GM19452 (cell line): ENCODE data around the gene AQP2.

Source experiments
- ATAC-seq: cut with Tn5 transposase; IDR thresholded peaks from one replicate; pipeline ENCODE4 v1.9.1; 2021; ENCODE audit not compliant: unreplicated experiment

The AQP2 gene

DNA sequence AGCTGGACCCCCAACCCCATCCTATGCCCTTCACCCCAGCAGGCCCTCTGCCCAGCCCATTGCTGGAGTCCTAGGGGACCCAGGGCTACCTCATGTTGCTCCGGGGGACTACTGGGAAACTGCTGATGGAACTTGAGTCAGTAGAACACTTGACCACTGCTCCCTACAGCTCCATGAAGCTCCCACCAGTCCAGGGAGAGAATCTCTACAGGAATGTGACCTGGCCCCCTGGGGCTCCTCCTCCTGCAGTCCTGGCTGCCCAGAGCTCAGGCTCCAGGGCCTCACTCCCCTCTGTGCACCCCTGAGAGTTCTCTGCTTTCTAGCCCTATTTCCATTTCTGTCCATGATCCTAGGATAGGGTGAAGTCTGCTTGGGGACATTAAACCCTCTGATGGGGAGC is 10.8 kb upstream of the AQP2 start:
- ATAC-seq, result no peak

DNA sequence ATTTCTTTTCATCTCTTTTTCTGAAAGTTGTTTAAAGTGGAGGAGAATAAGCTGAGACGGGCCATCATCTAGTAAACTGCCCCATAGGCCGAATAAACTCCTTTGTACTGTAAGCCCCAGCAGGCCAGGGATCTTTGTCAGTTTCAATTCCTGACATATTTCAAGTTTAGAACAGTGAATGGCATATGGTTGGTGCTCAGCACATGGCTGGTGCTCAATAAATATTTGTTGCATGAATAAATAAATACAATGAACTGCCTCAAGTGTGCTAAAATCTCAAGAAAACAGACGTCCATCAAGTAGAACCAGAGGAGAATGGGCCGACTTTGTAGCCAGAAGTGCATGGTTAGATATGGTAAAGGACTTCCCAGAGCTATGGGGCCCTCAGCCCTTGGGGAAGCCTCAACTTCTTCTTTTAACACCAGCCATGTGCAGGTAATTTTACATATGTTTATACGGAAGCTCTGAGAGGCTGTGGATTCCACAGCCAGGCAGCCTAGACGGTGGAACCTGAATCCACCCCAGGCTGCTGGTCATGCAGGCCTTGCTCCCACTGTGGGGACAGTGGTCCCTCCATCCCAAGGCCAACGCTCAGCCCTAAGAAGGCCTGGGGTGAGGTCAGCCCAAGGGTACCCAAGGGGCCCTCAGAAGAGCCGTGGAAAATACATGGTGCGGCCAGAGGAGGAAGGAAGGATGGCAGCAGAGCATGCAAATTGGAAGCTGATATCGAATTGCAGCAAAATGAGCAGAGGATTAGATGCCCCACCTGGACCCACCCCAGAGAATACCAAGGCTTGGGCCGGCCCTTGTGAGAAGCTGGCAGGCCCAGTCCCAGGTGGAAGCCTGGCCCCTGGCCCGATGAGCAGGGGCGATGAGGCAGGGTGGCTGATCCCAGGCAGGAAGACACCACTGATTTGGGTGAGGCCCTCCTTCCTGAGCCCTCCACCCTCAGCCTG is 8.7 kb upstream of the AQP2 start:
- no peak for ATAC-seq

DNA sequence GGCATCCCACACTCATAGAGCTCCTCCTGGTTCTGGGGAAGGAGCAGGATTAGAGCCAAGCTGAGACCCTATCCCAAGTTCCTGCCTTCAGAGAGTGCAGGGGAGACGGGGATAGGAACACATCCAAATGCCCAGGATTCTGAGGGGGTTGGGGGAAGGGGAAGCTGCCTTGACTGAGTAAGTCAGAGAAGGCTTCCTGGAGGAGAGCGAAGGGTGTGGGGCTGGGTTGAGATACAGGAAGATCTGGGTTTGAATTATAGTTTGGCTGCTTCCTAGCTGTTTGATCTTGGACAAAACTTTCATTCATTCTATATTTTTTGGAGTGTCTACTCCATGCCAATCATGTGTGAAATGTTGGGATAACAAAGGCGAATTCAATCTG is 8.0 kb upstream of the AQP2 start:
- ATAC-seq, result no peak

DNA sequence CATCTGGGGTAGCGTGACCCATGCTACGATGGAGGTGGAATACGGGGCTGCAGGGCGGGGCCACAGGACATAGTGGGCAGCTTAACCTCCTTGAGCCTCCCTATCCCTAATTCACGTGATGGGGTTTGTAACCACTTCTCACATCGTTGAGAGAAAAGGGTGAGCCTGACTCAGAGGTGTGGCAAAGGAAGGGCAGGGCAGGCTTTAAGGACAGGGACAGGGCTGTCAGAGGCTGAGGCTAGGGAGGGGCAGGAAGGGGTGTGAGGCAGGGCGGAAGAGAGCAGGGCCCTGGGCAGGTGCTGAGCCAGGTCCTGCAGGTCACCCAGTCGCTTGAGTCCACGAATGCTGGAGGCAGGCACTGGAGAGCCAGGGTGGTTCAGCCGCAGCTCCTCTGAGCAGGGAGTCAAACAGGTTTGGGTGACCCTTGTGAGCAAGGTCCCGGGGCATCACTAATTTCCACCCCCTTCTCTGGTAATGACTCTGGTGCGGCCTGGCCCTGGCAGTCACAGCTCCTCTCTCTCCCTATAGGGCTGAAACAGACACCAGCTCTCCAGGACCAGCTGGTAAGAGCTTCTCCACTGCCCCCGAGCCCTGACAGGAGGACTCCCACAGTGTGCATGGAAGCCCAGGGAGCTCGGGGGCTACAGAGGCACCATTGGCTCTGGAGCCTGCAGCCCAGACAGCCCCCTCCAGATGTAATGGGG is 7.5 kb upstream of the AQP2 start:
- no peak for ATAC-seq

DNA sequence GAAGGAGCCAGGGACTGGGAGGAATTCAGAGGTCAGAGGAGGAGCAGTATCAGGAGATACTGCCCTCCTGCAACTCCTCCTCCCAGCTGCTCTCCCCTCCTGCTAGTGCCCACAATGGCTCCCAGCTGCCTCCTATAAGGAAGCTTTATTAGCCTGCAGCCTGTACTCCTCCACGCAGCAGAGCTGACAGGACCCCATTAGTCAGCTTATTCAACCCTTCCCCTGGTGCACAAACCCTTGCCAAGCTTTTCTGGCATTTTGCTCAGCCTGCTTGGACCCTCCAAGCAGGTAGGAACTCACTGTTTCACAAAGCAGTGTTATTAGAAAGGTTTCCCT is 6.9 kb upstream of the AQP2 start:
- ATAC-seq, result no peak

DNA sequence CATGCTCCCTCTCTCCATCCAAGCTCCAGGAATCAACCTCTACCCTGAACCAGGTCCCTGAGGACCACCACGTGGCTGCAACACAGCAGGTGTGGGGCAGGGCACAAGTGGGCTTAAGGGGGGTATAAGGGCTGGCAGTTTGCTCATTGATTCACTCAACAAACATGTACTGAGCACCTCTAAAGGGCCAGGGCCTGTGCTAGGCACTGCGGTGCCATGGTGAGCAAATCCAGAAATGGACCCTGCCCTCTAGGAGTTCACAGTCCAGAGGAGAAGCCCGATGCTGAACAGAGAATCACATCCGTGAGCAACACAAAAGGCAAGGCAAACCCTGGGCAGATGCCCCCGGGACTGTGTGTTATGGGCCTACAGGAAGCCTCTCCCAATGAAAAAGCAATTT is 6.5 kb upstream of the AQP2 start:
- ATAC-seq, result no peak

DNA sequence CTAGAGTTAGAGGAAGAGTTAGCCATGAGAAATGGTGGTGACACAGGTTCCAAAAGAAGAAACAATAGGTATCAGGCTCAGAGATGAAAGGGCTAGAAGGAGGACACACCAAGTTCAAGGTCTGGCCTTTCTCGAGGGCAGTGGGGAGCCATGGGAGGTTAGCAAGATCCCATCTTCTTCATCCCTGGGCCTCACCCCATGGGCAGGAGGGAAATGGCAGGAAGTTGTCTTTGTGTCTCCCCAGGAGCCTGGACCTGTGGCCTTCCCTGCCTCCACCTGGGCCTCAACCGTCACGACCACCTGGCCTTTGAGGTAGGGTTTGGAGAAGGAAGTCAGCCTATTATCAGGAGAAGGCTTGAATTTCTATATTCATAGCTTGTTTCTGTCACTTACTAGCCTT is 5.8 kb upstream of the AQP2 start:
- no peak for ATAC-seq

DNA sequence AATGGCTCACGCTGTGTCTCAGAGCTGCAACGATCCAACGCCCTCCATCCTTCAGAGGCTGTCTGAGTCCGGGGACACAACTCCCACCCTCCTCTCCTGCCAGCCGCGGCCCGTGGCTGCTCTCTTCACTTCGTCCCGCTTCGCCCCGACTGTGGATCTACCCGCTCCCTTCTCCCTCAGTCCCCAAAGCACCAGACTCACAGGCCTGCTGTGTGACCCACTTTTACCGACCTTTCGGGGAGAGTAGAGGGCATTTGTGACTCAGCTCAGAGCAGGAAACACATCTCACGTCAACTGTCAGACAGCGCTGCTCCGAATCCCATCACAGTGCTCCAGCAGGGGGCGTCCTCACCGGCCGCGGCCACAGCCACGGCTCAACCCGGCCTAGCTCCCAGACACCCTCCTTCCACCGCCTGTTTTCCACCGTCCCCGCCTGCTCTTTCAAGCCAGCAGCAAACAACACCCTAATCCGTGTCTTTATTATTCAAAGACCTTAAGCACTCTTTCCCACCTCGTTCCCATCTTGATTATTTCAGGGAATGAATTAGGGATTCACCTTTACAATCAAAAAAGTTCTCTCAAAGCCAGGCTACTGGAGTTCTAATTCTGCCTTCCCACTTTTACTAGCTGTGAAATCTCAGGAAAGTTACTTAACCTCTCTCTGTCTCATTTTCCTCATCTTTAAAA is 5.0 kb upstream of the AQP2 start:
- ATAC-seq, result peak; percentile 71

DNA sequence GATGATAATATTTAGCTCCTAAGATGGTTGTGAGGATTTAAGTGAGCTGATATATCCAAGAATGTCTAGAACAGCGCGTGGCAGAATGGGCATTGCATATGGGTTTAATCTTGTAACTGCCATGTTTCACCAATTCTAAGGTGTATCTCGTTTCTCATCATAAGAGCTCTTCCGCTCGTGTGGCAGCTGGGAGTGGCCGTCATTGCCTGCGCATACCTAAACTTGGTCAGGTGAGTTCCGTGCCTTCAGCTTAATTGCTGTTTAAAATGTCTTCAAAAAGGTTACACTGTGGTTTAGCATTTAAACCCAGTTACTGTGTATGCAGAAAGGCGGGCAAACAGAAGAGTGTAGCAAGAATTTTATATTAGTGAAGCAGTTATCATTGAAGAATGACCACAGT is 4.5 kb upstream of the AQP2 start:
- no peak for ATAC-seq

DNA sequence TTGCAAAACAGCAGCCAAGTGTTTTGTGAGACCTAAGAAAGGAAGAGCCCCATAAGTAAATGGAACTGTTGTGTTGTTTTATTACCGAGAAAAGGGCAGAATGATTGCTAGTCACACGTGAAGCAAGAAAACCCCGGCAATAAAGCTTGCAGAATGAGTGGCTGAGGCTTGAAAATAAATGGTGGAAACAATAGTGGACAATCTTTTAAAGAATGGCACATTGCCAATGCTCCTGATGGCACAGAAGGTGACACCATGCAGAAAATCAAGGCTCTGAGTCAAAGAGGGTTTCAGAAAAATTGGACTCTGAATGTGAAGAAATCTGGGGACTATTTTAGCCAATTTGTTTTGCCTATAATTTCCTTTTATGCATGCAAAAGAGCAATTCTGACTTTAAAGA is 4.0 kb upstream of the AQP2 start:
- no peak for ATAC-seq

DNA sequence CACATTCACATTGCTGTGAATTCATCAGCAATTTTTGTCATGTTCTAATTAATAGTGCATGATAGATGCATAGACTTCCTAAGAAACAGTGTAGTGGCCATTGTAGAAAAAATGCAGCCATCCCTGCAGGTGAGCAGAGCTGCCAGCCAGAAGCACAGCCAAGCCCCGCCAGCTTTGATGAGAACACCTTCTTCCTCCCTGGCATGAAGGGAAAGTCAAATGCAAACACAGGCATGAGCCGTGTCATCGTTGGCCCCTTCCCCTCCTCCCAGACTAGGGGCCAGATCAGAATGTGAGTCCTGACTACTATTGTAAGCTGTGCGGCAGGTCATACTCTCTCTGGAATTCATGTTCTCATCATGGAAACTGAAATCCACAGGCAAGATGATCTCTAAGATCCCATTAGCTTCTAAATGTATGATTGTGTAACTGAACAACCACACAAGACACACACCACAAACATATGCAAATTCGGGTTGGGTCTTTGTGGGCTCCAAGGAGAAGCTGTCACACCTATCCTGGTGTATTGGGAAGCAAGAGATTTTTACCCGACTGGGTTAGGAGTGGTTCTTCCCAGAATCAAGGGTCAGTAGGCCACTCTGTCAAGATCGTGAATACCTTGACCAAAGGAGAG is 2.8 kb upstream of the AQP2 start:
- ATAC-seq, result no peak

DNA sequence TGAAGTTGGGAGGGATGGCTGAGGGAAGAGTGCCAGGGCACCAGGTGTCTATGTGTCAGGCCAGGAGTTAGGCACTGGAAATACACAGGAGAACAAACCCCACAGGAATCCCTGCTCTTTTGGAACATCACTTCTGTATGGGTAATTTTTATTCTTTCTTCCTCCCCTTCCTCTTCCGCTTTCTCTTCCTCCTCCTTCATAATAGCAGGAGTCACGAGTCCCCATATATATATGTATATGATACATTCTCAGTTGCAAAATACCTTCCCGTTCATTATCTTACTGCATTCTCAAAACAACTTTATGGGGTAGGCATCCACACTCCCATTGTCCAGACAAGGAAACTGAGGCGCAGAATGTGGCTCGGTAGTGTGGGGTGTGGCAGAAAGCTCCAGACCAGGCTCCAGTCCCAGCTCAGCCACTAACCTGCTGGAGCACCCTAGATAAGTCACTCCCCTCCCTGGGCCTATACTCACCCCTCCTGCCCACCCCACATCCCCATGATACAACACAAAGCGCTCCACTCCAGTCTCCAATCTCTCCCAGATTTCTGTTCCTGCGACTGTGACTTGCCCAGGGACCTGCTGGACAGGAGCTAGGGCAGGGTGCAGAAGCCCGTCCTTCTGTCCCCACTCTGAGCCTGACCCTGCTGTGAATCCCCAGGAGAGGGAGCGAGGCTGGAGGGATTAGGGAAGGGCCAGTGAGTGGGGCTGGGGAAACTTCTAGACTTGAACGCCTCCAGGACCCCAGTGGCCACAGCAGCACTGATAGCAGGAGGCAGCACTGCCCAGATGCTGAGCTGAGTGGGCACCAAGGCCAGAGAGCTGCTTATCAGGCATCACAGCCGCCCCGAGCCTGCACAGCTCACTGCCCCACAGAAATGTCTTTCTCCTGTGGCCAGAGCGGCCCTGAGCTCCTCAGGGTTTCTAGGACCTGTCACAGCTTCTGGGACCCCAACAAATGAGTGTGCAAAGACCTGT is 1.4 kb upstream of the AQP2 start:
- no peak for ATAC-seq

DNA sequence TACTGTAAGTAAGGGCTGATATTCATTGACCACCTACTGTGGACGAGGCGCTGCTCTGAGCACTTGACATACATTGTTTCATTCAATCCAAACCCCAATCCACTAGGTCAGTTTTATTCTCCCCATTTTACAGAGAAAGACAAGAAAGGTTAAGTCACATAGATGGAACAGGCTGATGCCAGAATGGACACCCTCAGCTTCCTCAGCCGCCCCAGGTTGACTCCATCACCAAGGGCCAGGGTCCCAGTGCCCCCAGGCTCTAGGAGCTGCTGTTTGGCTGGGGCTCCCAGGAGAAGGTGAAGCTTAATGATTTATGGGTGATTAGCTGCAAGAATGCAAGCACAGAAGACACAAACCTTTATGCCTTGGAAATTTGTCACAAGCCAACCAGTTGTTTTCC is 671 bp upstream of the AQP2 start:
- ATAC-seq, result no peak

DNA sequence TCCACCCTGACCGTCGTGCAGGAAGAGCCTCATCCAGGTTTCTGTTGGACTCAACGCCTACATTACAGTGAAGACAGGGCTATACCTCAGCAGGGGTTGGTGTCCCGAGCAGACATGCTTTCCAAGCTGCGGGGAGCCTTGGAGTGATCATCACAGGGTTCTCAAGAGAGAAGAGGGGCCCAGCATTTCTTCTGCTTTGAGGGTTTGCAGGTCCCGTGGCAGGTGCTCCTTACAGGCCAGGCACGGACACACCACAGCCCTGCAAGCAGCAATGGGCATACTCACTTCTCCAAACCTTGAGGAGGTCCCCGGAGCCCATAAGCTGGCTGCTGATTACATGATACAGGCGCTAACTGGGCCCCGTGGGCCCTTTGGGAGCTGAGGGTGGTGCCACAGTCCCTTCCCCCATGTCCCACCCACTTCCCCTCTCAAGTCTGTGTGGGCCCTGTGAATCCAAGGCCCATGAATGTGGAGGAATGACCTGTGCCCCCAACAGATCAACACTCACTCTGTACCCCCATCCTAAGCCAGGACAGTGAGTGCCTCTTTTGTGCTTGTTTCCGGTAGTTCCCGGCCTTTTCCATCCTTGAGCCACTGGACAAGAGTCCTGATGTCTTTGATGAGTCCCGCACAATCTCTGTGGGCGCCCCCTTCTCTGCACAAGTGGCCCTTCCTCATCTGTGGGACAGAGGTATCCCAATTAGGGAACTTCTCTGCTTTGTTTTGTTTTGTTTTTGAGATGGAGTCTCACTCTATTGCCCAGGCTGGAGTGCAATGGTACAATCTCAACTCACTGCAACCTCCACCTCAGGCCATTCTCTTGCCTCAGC is 1.1 kb downstream of the AQP2 start:
- ATAC-seq, result no peak

DNA sequence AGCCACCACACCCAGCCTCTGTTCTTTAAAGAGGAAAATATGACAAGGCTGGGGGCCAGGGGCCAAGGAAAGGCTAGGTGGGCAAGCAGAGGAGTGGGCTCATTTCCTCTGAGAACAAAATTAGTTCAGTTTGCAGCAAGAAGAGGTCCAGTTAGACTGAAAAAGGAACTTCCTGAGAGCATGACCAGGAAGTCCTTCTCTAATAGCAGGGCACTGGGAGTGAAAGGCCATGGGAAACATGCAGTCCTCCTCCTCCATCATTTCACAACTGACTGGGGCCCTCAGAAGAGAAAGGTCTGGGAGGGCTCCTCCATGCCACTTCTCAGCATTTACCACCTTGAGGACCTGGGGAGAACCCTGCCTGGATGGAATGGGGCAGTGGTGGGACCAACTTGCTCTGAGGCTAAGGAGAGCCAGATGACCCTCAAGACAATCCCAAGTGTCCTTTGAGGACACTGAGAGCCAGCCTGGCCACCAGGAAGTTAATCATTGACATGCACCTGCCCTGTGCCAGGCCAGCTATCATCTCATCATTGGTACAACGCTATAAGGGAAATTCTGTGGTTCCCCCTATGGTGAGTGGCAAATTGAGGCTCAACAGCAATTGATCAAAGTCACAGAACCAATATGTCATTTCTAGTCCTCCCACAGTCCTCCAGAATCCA is 2.0 kb downstream of the AQP2 start:
- no peak for ATAC-seq

DNA sequence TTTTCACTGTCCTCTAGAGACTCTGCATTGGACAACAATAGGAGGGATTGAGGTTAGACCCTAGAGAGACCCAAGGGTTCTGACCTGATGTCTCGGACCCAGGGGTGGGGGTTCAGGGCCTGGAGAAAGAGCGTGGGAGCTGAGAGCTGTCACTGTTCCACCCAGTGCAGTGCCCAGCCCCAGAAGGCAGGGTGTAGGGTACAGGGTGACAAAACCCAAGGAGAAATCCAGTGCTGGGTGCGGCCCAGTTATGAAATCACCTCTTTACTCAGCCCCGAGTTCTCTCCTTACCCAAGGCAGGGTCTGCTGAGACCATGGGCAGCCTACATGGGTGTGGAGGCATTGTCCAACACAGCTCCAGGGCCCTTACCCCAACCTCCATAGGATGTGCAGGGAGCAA is 2.6 kb downstream of the AQP2 start:
- no peak for ATAC-seq

DNA sequence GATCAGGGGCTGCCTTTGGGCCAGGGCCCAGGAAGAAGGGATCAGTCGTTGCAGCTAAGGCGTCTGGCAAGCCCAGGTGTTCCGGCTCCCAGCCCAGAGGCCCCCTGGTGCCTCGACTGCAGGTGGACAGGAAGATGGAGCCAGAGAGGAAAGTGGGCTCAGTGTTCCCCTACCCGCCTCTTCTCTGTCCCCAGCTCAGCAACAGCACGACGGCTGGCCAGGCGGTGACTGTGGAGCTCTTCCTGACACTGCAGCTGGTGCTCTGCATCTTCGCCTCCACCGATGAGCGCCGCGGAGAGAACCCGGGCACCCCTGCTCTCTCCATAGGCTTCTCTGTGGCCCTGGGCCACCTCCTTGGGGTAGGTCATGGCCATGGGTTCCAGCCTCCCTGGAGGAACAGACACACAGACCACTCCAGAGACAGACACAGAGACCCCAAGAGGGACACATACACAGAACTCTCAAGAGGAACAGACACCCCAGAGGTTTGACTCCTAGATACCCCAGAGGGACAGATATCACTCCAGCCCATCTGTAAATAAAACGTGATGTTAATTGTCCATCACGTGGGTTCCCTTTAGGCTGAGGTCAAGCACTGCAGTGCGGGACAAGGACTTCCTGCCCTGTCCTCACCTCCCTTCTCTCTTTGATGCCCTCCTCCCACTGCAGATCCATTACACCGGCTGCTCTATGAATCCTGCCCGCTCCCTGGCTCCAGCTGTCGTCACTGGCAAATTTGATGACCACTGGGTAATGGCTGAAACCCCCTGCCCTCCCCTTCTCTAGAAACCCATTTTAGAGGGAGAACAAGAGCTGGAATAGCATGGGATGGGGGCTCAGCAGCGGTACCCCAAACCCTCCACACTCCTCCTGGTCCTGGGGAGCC is 3.7 kb downstream of the AQP2 start:
- no peak for ATAC-seq
